Measurements from ENCODE around the gene NBAS.
"Not testable (repeated sequence)": the region's sequence is repeated elsewhere in the genome, so short reads cannot be mapped to it uniquely, and the experiment has no call there.

The NBAS gene

DNA sequence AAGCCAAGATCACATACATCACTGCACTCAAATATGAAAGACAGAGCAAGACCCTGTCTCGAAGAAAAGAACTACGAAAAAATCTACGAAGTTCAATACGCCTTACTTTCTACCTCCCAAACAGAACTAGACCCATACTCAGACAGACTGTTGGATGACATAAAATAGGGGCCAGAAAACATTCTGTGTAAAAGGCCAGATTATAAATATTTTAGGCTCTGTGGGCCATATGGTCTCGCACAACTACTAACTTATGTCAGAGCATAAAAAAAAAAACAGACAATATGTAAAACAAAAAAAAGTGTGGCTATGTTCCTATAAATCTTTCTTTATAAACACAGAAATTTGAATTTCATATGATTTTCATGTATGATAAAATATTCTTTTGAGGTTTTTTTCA, 40.8 kb downstream of the NBAS start:
- no peak for DNase-seq

DNA sequence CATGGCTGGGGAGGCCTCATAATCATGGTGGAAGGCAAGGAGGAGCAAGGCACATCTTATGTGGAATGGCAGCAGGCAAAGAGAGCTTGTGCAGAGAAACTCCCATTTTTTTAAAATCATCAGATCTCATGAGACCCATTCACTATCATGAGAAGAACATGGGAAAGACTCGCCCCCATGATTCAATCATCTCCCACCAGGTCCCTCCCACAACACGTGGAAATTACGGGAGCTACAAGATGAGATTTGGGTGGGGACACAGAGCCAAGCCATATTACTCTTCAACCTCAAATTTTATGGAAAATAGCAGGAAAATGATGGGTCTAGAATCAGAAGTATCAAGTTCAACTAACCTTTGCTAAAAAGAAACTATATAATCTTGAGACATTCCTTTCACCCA, 42.4 kb downstream of the NBAS start:
- DNase-seq, result not testable (repeated sequence)

DNA sequence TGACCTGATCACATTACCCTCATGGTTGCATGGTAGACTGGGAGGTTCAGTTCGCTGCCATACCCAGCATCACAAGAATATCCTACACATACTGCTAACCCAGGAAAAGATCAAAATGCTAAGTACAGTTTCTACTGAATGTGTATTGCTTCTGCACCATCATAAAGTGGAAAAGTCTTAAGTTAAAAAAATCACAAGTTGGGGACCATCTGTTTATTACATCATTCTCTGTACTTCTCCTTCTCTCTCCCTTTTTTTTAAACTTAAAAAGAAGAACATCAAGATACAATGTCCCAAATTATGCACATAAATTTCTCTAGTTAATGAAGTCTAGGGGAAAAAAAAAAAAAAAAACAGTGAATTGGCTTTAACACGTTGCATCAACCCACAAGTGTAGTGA, 43.3 kb downstream of the NBAS start:
- DNase-seq, result peak in 1 of 2 donors; percentile 8

DNA sequence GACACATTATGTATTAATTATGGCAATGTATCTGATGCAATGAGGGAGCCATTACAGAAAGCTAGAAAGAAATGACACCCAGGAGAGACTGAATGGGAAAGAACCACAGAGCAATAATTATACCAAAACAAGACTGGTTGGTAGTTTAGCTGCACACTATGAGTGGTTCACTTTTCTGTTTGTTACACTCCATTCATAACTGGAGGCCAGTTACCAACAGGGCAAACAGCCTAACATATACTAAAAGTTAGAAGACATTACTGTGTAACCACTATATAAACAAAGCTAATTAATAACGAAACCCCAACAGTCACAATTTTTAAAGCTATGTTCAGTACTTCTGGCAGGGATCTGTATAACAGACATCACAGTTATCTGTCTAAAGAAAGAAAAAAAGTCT, 49.4 kb downstream of the NBAS start:
- DNase-seq, result no peak

DNA sequence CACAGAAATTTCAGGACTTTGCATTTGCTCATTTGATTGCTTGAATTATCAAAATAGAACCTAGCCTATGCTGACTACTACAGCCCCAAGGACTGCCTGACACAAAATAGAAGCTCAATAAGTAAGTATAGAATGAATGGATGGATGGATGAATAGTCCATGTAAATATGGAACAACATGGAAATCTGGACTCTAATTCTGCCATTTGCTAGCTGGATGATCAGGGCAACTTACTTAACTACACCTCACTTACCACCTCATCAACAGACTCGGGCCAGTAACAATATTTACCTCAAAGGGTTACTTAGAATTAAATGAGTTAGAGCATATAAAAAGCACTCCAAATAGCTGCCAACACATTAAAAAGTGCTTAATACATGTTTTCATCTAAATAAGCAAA, 50.6 kb downstream of the NBAS start:
- DNase-seq, result no peak

DNA sequence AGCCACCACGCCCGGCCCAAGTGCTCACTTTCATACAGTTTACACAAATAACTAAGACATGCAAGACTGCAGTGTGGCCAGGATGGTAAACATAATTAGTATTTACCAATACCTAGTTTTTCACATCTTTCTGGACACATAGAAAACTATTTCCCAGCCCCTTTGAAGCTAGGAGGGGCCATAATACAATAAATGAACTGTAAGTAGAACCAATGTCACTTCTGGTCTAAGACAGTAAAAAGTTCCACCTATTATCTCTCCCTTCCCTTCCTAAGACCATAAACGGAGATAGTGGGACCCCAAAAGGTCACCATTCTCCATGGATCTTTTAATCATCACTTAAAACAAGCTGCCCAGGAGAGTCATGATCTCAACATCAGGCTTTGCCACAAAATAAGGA, 51.0 kb downstream of the NBAS start:
- no peak for DNase-seq

DNA sequence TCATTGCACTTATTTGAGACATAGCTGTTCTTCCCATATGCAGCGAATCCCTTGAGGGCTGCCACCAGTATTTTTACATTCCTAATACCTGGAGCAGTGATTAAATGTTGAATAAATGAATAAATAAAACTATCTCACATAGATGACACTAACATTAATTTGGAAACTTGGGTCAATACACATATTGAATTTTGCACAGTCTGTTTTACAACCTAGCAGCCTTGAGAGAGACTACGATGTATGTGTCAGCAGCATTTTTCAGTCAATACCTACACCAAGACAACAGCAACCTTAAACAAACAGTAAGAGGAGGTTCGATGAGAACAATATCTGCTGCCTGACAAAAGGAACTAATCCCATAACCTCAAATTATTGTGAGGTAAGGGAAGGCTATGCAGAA, 53.4 kb downstream of the NBAS start:
- no peak for DNase-seq

DNA sequence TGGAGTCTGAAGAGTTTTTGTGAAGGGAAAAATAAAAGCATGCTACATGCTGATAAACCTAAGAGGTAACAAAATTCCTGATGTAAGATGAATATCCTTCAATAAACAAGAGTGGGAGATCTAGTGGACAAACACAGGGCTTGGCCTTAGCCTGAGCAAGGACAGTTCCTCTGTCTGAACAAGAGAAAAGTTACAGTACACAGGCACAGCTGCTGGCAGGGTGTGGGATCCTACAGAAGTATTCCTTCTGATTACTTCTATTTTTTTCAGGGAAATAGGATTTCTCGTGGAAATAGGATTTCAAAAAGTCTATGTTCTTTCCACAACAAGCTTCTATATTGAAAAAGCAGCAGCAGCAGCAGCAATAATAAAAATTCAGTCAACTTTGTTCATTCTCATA, 54.1 kb downstream of the NBAS start:
- no peak for DNase-seq

DNA sequence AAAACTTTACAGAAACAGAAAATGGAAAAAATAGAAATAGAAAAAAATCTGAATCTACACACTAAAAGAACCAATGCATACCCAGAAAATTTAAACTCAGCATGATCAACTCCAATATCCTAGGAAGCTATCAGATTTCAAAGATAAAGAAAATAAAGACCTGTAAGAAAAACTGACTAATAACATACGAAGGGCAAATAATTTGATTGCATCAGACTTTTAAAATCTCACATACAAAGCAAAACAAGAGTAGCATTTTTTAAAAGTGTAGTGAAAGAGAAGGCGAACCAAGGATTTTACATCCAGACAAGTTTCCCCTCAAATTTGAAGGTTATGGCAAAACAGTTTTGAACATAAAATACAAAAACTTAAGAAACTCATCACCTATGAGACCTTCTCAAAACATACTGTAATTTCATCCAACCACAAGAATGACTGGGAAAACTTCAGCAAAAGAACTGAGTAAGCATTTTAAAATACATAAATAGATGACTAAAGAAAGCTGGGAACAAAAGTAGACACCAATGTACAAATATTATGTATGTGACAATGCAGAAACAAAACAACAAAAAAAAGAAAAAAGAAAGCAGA, 54.8 kb downstream of the NBAS start:
- DNase-seq, result no peak

DNA sequence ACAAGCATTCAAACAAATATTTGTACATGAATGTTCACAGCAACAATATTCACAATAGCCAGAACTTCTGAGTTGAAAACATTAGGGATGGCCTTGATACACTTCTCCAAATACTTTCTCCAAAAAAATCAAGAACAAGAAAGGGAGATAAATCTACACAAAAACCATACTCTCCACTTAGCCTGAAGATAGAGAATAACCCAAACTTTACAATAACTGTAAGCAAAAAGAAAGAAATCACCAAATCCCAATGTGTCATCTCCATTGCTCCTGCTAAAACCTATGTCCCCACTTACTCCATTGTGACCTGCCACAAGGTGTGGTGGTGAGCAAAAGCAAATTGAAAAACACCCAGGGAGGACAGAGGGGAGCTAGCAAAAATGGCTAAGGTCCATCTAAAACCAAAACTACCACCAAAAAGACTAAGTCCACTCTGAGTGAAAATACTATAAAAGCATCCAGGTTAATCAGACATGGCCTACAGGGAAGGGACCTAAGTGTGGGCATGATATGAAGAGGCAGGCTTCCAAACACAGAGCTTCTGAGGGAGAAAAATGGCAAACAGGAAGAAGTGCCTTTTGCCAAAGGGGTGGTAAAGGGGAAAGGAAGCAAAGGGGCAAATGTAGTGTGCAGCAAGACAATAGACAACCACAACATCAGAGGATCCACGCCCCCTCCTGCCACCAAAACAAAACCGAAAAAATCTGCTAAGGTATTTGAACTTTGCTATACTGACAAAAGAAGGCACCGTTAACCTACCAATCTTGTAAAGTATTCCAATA, 56.1 kb downstream of the NBAS start:
- no peak for DNase-seq

DNA sequence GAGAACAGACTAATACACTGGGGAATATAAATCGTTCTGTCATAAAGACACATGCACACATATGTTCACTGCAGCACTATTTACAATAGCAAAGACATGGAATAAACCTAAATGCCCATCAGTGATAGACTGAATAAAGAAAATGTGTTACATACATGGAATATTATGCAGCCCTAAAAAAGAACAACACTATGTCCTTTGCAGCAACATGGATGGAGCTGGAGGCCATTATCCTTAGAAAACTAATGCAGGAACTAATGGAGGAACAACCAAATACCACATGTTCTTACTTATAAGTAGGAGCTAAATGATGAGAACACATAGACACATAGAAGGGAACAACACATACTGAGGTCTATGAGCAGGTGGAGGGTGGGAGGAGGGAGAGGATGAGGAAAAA, 61.9 kb downstream of the NBAS start:
- not testable (repeated sequence) for DNase-seq

DNA sequence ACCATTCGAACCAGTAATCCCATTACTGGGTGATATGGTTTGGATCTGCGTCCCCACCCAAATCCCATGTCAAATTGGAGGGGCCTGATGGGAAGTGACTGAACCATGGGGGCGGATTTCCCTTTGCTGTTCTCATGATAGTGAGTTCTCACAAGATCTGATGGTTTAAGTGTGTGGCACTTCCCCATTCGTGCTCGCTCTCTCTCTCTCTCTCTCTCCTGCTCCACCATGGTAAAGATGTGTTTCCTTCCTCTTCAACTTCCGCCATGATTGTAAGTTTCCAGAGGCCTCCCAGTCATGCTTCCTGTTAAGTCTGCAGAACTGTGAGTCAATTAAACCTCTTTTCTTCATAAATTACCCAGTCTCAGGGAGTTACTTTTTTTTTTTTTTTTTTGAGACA, 62.6 kb downstream of the NBAS start:
- peak in 1 of 2 donors; percentile 0 for DNase-seq

DNA sequence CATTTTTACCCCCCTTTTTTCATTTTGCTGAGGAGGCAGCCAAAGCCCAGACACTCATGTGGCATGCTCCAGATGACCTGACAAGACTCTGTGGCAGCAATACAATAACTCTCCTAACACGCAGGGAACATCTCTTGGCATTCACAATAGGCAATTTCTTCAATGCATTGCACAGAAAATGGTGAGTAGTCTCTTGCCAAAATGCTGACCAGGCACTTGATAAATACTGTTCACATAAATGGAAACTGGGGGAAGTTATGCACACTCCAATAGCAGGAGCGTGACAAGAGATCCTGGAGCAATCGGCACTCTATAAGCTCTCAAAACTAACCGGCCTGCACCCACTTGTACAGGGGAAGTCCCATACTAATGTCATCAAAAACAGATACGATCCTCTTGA, 66.3 kb downstream of the NBAS start:
- DNase-seq, result no peak

DNA sequence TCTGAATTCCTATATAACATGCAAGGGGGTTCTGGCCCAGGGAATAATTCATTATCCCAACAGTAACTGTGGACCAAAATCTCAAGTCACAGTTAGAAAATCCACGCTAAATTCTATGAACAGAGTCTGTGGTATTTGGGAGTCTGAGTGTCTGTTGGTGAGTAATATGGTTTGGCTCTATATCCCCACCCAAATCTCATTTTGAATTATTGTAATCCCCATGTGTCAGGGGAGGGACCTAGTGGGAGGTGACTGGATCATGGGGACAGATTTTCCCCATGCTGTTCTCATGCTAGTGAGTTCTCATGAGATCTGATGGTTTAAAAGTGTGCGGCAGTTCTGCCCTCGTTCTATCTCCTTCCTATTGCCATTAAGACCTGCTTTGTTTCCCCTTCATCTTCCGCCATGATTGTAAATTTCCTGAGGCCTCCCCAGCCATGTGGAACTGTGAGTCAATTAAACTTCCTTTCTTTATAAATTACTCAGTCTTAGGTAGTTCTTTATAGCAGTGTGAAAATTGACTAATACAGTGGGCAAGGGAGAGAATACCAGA, 68.3 kb downstream of the NBAS start:
- DNase-seq, result no peak

DNA sequence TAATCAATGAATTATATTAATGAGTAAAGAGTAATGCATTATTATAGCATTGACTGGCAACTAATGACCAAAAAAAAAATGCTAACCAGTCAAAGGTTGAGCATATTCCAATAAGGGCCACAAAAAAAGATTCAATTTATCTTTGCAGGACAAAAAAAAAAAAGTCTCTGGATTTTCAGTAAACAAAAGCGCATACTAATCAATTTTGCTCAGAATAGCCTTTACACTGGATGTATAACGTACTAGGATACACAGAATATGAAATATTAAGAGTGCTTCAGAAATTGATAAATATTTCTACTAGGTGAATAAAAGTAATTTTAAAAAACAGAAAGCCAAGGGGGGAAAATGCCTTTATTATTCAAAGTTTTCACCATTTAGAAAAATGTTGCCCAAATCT, 74.4 kb downstream of the NBAS start:
- DNase-seq, result no peak

DNA sequence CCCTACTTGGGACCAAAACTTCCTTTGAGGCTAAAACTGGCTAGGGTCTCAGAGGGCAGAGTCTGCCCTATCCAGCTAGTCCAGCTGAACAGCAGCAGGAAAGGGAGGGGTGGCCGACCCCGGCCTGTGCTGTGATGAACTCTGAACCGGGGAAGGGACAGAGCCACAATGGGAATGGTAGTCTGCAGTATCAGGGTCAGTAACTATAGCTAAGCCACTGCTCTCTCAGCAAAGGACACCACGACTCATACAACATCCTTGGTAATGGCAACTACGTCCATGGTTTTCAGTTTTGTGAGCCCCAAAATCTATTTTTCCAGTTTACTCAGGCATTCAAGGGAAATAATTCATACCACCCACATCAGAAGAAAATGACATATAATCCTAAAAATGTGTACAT, 75.2 kb downstream of the NBAS start:
- DNase-seq, result no peak

DNA sequence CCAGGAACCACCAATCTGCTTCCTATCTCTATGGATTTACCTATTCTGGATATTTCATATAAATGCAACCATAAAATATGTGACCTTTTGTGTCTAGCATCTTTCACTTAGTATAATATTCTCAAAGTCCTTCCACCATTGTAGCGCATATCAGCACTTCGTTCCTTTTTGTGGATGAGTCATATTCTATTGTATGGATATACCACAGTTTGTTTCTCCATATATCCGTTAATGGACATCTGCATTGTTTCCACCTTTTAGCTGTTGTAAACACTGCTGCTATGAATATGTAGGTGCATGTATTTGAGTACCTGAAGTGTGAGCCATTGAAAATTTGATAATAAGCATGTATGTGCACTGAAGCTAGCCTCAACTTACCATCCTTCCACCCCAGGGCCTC, 80.1 kb downstream of the NBAS start:
- DNase-seq, result no peak

DNA sequence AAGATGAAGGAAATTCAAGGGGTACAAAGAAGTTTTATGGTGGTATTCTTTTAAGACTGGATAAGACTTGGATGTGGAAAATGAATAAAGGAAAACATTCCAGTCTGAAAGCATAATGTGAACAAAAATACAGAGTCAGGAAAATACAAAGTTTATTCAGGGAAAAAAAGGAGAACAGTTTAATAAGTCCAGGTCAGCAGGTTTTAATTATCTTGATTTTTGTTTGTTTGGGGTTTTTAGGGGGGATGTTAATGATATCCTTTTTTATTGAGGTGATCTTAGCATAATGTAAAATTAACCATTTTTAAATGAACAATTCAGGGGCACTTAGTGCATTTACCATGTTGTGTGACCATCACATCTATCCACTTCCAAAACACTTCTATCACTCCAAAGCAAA, 80.6 kb downstream of the NBAS start:
- DNase-seq, result no peak

DNA sequence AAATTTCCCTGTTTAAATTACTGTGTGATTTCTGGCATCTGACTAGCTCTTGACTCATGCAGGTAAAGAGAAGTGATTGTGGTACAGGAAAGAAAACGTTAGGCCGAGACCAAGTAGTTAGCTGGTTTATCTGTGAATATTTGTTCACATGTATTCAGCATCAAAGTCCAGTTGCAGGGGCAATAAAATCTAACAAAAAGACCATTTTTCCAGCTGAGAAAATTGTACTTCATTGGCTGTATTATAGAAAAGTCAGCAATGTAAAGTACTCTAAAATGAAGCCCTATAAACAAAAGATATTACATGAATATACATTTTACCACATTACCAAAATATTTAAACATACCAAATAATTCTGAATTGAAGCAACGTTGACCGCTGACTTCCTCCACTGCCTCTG, 88.3 kb downstream of the NBAS start:
- DNase-seq, result no peak

DNA sequence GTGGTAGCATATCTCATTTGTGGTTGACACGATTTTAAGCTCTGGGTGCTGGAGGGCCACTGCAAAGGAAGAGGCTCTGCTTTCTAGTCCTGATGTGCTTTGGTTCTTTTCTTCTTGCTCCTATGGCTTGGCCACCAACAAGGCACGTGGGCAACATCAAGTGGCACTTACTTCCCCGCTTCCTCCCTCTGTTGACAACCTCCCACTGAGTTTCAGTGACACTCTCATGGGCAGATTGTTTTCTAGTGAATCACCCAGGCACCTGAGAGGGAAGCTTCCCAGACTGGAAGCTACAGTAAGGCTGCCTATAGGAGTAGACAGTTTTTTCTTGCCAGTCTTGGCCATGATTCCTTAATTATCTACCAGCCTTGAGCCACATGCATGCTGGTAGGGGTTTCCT, 89.0 kb downstream of the NBAS start:
- DNase-seq, result no peak

DNA sequence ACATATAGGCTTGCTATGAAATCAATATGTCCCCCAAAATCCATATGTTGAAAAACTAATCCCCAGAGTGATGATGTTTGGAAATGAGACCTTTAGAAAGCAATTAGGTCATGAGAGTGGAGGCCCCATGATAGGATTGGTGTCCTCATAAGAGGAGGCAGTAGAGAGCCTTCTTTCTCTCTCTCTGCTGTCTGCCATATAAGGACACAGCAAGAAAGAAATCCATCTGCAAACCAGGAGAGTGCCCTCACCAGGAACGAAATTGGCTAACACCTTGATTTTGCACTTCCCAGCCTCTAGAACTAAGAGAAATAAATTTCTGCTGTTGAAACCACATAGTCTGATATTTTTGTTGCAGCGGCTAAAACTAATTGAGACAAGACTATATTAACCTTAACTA, 89.5 kb downstream of the NBAS start:
- DNase-seq, result no peak

DNA sequence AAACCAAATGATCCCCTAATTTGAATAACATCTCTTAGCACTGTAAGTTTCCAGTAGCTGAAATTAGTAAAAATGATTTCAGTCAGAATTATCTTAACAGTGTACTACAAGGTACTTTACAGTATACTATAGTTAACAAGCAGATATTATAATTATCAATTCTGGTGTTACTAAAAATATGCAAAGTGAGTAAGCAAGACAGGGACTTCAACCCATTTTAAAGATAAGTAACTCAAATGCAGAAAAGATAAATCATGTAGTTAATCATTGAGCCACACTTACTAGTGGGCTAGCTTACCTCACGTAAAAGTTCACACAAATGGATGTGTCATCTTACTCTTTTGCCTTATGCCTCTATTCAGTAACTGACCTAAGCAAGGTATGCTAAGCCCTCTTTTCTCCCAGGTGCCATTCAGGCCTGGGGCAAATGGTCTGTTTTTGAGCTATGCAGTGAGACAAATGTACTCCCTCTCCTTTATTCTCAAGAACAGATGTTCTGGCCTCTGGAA, 101.0 kb downstream of the NBAS start:
- DNase-seq, result no peak

DNA sequence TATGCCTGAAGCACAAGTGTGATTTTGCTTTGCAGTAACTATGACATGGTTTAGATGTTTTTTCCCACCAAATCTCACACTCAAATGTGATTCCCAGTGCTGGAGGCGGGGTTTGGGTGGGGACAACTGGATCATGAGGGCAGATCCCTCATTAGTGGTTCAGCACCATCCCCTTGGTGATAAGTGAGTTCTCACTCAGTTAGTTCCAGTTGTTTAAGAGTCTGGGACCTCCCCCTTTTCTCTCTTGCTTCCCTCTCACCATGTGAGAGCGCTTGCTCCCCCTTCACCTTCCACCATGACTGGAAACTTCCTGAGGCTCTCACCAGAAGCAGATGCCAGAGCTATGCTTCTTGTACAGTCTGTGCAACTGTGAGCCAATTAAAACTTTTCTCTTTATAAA, 102.9 kb downstream of the NBAS start:
- DNase-seq, result no peak

DNA sequence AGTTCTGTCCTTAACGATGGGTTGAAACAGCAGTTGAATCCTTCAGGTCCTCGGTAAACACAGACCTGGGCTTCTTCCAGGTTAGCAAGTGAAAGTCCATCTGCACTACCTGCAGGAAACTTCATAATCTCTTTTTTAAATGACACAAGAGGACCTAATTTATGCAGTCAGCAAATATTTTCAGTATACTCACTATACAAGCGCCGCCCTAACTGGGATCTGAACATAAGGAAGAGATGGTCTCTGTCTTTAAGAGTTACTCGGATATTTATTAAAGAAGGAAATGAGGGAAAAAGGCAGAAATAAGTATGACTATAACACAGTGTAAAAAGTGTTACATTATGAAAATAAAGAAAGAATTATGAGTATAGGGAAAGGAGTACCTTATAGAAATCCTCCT, 103.3 kb downstream of the NBAS start:
- no peak for DNase-seq

DNA sequence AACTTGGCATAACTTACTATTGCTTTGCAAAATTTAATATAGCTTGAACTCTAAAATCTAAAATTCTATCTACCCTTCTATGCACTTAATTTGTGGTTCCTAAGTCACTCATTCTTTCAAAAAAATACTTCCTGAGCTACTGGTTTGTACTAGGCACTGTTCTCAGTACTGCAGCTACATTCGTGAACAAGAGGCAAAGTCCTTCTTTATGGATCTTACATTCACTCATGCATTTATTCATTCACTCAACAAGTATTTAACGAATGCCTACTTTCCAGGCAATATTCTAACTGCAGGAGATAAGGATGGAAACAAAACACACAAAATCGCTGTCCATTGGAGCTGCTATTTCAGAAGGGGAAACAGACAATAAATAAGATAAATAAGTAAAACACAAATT, 104.8 kb downstream of the NBAS start:
- no peak for DNase-seq
